SK-N-MC (cell line): ENCODE results near the gene MAN2B1.

Experiments used
- EZH2 ChIP-seq: fragments of 200-600 bp; sonication (generic); IDR thresholded peaks from one replicate; pipeline ENCODE4 v1.6.1; 2017; ENCODE audit warnings: antibody characterized with exemption
- FOXP2 ChIP-seq: optimal IDR thresholded peaks from 2 replicates; pipeline ENCODE3; 2011; ENCODE audit warnings: mild to moderate bottlenecking, moderate library complexity; ENCODE audit not compliant: insufficient read depth; ENCODE audit errors: extremely low read length, control extremely low read depth
- POLR2AphosphoS5 ChIP-seq: IDR thresholded peaks from 2 replicates; pipeline ENCODE4 v1.6.1; 2012; ENCODE audit warnings: mild to moderate bottlenecking, low read depth, low read length, borderline replicate concordance

- no peak for TF ChIP-seq EZH2
- no peak for TF ChIP-seq POLR2AphosphoS5
- TF ChIP-seq FOXP2 = no peak
Observed at GRCh38 chr19:12657966-12658365, 8.6 kb downstream of the MAN2B1 start.
